Lower leg skin (tissue), 4 donors: ENCODE results near the gene C22orf15. TPM values are rescaled to one million over a fixed set of nuclear protein-coding genes. Genes with fewer than 3 reads are reported as not detected.
"Not testable (repeated sequence)": the region's sequence is repeated elsewhere in the genome, so short reads cannot be mapped to it uniquely, and the experiment has no call there.

ENCODE experiments used
- DNase-seq, 2 donors: peaks; one replicate each; pipeline ENCODE4 v3.0.0-alpha.2; 2019; ENCODE audit warnings: low spot score in 2 of 2
- H3K4me3 ChIP-seq: fragments of 200-600 bp; sonication (generic); 2 replicates; pipeline ENCODE4 v1.5.1; 2017; ENCODE audit warnings: mild to moderate bottlenecking, low read depth; ENCODE audit not compliant: poor library complexity, severe bottlenecking
- POLR2A ChIP-seq, 2 donors: fragments of 450-650 bp; IDR thresholded peaks; one replicate each; pipeline ENCODE4 v1.6.1; 2016 to 2017; ENCODE audit warnings: antibody characterized with exemption in 2 of 2, mild to moderate bottlenecking in 1 of 2, moderate library complexity in 1 of 2
- WGBS, 2 donors: methylation state at CpG; one replicate each; pipeline ENCODE4 v1.1.5; 2018; 5-methylcytosine and 5-hydroxymethylcytosine counted together
- intact Hi-C: fragments of 100-400 bp; cut with DNase I; formaldehyde crosslinking; loops from one replicate; pipeline ENCODE4 v1.15.0; 2023; ENCODE audit warnings: low total_unique reads
- total RNA-seq, 4 donors: library from RNA; depleted of rRNA; stranded (reverse); fragments of >200 nt; gene quantifications; one replicate each; pipeline ENCODE4 v1.1.0, GENCODE V29; 2016
- TF ChIP-seq, protein P1 (sequence below), 3 donors: fragments of 450-650 bp; IDR thresholded peaks; one replicate each; pipeline ENCODE4 v1.5.1; 2016; ENCODE audit warnings: antibody characterized with exemption in 3 of 3, mild to moderate bottlenecking in 3 of 3, moderate library complexity in 2 of 3

C22orf15 gene
- total RNA-seq, 4 donors from 2014 or later: not detected

- peak; percentile 64 to 96 for DNase-seq
- intact Hi-C loops: no loop called here
- WGBS, 2 donors: 5% methylated on average over 44 to 56 of the region's 84 CpGs
- H3K4me3 ChIP-seq: peak overlapping the region; percentile 96
- TF ChIP-seq, protein P1, sequence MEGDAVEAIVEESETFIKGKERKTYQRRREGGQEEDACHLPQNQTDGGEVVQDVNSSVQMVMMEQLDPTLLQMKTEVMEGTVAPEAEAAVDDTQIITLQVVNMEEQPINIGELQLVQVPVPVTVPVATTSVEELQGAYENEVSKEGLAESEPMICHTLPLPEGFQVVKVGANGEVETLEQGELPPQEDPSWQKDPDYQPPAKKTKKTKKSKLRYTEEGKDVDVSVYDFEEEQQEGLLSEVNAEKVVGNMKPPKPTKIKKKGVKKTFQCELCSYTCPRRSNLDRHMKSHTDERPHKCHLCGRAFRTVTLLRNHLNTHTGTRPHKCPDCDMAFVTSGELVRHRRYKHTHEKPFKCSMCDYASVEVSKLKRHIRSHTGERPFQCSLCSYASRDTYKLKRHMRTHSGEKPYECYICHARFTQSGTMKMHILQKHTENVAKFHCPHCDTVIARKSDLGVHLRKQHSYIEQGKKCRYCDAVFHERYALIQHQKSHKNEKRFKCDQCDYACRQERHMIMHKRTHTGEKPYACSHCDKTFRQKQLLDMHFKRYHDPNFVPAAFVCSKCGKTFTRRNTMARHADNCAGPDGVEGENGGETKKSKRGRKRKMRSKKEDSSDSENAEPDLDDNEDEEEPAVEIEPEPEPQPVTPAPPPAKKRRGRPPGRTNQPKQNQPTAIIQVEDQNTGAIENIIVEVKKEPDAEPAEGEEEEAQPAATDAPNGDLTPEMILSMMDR (IDR thresholded peaks at IDR 0.05): no peak
- TF ChIP-seq POLR2A (IDR thresholded peaks at IDR 0.05): no peak
Measured at GRCh38 chr22:23716811-23717801, 45.7 kb upstream of the C22orf15 start.

- H3K4me3 ChIP-seq: no peak overlapping the region
- no peak for DNase-seq
- TF ChIP-seq, protein P1 (IDR thresholded peaks at IDR 0.05): no peak
- TF ChIP-seq POLR2A (IDR thresholded peaks at IDR 0.05): no peak
- intact Hi-C loops: no loop called here
- 83 to 86% methylated on average over 17 of the region's 17 CpGs for WGBS, 2 donors
Measured at GRCh38 chr22:23718371-23719165, 44.2 kb upstream of the C22orf15 start.

GRCh38 chr22:23720855-23721254 is 41.9 kb upstream of the C22orf15 start:
- H3K4me3 ChIP-seq: no peak overlapping the region
- intact Hi-C loops: no loop called here
- WGBS, 2 donors: 77 to 82% methylated on average over 6 of the region's 6 CpGs
- TF ChIP-seq, protein P1 (IDR thresholded peaks at IDR 0.05): no peak
- no peak for TF ChIP-seq POLR2A (IDR thresholded peaks at IDR 0.05)
- no peak for DNase-seq

DNA sequence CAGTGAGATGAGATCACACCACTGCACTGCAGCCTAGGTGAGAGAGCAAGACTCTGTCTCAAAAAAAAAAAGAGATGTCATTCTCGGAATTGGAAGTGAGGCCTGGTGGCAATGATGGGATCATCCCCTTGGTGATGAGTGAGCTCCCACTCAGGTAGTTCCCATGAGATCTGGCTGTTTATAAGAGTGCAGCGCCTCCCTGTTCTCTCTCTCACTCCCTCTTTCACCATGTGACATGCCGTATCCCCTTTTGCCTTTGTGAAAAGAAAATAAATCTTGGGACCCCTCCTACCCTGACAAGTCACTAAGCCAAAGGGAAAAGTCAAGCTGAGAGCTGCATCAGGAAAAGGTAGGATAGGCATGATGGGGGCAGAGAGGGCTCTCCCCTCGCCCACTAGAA is 40.6 kb upstream of the C22orf15 start:
- H3K4me3 ChIP-seq: no peak overlapping the region
- 61 to 87% methylated on average over 4 of the region's 4 CpGs for WGBS, 2 donors
- DNase-seq: no peak
- TF ChIP-seq, protein P1 (IDR thresholded peaks at IDR 0.05): no peak
- TF ChIP-seq POLR2A (IDR thresholded peaks at IDR 0.05): no peak
- intact Hi-C loops: no loop called here

DNA sequence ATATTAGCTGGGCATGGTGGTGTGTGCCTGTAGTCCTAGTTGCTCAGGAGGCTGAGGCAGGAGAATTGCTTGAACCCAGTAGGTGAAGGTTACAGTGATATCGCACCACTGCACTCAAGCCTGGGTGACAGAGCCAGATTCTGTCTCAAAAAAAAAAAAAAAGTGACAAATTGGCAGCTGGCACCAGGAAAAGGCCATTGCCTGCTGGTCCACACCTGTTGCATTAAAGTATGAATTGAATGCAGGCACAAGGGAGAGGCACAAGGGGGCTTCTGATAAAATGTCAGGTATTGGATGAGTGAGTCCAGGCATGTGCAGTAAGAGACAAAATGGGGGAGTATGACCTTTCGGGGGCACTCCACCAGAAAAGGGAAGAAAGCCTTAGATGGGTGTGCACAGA is 40.1 kb upstream of the C22orf15 start:
- DNase-seq: no peak
- intact Hi-C loops: no loop called here
- TF ChIP-seq, protein P1 (IDR thresholded peaks at IDR 0.05): no peak
- no peak for TF ChIP-seq POLR2A (IDR thresholded peaks at IDR 0.05)
- no peak overlapping the region for H3K4me3 ChIP-seq
- WGBS, 2 donors: 90 to 95% methylated on average over 2 of the region's 2 CpGs

- DNase-seq, H3K4me3 ChIP-seq, intact Hi-C loops: not testable (repeated sequence)
- 72 to 78% methylated on average over 4 of the region's 4 CpGs for WGBS, 2 donors
Measured at GRCh38 chr22:23728108-23728507, 34.7 kb upstream of the C22orf15 start.
